ENCODE data around the gene MZT2A.
"Not testable (repeated sequence)": the region's sequence is repeated elsewhere in the genome, so short reads cannot be mapped to it uniquely, and the experiment has no call there.

The MZT2A gene

DNA sequence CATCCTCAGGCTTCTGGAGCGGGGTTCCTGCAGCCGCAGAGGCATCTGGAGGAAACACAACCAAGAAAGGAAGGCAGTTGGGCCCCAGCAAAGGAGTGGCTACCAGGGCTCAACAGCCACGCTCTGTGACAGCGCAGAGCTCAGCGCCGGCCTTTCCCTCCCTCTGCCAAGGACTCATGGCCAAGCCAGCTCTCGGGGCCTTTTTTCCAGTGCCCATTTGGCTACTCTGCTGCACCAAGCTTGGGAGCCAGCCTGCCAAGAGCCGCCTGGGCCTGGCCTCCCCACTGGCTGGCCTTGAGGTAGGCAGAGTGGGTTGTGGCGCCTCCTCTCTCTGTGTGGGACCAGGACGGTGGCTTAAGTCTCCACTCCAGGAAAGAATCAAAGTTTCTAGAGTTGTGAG is 28.3 kb upstream of the MZT2A start:
- no peak for DNase-seq (ENCODE audit: low read depth)

DNA sequence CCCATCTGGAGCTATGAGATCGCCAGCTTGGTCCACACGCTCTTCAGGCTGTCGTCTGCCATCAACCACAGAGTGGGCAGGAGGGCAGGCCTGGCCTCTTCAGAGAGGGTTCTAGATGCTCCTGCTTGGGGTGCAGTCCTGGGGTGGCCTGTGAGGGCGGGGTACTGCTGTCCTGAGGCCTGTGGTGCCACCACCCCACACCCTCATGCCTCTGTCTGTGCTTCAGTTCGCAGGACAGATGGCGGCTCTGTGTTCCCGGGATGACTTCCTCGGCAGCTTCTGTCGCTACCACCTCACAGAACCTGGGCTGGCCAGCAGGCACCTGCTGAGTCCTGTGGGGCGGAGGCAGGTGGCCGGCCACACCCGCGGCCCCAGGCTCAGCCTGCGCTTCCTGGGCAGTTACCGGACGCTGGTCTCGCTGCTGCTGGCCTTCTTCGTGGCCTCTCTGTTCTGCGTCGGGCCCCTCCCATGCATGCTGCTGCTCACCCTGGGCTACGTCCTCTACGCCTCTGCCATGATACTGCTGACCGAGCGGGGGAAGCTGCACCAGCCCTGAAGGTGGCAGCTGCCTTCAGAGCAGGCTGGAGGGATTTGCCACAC is 27.8 kb upstream of the MZT2A start:
- DNase-seq (ENCODE audit: low read depth): not testable (repeated sequence)

DNA sequence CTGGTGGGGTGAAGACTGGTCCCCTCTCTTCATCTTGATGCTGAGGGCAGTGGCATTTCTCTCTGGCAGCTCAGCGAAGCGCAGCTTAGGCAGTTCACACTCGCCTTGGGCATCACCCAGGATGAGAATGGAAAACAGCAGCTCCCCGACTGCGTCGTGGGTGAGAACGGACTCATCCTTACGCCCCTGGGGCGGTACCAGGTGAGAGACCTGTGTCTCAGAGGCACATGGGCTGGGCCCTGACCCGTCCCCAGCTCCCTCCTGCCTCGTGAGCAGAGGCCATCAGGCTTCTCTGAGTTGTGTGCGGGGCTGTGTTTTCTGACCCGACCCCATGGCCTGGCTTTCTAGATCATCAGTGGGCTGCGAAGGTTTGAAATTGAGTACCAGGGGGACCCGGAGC is 27.3 kb upstream of the MZT2A start:
- no peak for DNase-seq (ENCODE audit: low read depth)

DNA sequence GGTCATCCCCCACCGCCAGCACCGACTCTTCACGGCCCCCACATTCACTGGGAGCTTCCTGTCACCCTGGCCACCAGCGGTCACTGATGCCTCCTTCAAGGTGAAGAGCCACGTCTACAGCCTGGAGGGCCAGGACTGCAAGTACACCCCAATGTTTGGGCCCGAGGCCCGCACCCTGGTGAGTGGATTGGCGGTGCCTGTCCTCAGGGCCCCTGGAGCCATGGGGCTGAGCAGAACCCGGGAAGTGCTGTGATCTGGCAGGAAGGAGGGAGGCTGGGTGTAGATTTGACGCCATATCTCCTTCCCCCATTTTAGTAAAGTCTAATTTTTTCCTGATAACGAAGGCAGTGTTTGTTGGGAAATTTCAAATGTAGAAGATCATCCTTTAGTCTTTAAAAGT is 26.3 kb upstream of the MZT2A start:
- not testable (repeated sequence) for DNase-seq (ENCODE audit: low read depth)

DNA sequence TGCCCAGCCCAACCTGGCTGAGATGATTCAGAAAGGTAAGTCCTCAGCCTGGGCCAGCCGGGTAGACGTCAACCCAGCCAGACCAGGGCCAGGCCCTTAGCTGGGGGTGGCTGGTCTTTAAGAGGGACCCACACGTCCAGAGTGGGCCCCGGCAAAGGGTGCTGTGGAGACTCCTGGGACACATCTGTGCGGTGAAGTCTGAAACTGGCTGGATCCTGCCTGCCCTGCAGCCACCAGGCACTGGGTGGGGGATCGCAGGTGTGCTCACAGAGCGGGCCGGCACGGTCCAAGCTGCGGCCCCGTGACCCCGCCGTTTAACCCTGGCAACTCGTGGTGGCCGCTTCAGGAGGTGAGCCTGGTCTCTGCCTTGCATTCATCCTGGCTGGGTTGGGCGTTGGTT is 25.7 kb upstream of the MZT2A start:
- DNase-seq (ENCODE audit: low read depth): not testable (repeated sequence)

DNA sequence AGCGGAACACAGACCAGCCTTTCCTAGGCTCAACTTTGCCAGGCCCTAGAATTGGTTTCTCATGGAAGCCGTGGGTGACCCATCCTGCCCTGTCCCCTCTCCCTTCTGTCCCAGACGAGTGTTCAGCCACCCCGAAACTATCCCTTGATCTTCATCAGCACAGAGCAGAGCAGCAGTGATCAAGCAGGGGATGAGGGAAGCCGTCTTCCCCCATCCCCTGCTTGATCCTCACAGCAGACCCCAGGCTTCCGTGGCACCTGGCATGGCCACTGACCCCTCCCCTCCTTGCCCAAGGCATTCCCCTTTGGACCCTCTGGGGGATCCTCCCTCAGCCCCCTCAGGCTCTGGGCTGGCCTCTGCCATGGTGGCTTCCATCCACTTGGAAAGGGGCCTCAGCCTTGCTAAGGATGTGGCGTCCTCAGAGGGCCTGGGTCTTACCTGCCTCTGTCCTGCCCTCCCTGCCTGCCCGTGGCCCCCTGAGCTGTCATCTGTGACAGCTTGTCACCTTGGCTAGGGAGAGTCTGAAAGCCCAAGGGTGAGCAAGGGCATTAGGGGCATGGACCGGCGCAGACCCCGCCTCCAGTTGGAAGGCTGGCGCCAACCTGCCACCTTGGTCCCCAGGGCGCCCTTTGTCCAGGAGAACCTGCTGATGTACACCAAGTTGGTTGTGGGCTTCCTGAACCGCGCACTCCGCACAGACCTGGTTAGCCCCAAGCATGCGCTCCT is 25.1 kb upstream of the MZT2A start:
- DNase-seq (ENCODE audit: low read depth): no peak

DNA sequence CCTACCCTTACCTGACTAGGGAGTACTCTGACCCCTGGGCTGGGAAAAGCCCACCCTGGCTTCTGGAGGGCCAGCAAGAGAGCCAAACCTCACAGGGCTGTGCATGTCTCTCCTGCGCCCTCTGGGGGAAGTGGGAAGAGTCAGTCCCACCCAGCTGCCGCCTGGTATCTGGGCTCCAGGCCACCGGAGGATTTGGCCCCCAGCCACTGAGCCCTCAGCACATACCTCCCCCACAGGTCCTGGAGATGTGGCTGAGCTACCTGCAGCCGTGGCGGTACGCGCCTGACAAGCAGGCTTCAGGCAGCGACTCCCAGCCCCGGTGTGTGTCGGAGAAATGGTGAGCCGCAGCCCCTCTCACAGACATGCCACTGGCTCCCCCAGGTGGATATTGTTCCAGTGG is 24.4 kb upstream of the MZT2A start:
- DNase-seq (ENCODE audit: low read depth): peak; percentile 24

DNA sequence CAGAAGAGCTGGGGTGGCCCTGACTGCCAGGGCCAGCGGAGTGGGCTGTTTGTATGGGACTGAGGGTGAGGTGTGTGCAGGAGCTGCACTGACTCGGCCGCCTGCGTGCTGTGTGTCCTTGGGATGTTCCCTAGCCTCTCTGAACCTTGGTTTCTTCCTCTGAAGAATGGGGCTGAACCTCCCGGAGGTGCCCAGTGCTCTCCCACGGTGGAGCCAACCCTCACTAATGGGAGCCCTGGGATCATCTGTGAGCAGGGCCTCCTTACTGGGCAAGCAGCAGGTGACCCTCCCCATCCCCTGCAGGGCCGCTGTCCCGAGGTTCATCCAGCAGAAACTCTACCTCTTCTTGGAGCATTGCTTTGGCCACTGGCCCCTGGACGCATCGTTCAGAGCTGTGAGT is 23.8 kb upstream of the MZT2A start:
- DNase-seq (ENCODE audit: low read depth): no peak

DNA sequence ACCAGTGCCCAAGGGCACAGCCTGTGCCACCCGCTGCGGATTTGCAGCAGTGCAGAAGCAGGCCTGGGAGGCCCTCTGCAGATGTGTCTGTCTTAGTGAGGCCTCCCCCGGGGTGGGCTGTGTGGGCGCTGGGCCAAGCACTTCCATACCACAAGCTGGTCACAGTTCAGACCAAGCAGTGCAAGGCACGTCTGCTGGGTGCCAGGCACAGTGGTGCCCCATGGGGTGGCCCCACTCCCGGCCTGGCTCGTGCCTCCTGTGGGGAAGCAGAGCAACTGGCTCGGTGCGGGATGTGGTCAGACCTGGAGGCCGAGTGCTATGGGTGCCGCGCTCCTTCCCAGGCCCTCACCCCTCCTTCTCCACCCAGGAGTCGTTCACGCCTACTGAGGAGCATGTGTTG is 23.0 kb upstream of the MZT2A start:
- not testable (repeated sequence) for DNase-seq (ENCODE audit: low read depth)

DNA sequence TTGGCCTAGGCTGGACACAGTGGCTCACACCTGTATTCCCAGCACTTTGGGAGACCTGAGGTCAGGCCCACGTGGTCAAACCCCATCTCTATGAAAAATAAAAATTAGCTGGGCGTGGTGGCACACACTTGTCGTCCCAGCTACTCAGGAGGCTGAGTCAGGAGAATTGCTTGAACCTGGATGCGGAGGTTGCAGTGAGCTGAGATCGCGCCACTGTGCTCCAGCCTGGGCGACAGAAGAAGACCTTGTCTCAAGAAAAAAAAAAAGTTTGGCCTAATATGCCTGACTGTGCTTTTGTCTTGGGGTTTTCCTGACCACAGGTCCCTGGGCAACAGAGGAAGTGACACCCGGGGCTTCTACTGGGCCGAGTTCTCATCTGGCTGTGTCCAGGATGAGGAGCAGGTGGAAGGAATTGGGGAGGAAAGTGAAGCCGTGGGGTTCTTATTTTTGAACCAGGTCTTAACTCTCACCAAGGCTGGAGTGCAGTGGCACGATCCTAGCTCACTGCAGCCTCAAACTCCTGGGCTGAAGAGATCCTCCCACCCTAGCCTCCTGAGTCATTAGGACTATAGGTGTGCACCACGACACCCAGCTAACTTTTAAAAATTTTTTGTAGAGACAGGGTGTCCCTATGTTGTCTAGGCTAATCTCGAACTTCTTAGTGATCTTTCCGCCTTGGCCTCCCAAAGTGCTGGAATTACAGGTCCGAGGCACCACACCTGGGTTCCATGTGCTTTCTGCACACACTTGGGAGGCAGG is 22.4 kb upstream of the MZT2A start:
- not testable (repeated sequence) for DNase-seq (ENCODE audit: low read depth)

DNA sequence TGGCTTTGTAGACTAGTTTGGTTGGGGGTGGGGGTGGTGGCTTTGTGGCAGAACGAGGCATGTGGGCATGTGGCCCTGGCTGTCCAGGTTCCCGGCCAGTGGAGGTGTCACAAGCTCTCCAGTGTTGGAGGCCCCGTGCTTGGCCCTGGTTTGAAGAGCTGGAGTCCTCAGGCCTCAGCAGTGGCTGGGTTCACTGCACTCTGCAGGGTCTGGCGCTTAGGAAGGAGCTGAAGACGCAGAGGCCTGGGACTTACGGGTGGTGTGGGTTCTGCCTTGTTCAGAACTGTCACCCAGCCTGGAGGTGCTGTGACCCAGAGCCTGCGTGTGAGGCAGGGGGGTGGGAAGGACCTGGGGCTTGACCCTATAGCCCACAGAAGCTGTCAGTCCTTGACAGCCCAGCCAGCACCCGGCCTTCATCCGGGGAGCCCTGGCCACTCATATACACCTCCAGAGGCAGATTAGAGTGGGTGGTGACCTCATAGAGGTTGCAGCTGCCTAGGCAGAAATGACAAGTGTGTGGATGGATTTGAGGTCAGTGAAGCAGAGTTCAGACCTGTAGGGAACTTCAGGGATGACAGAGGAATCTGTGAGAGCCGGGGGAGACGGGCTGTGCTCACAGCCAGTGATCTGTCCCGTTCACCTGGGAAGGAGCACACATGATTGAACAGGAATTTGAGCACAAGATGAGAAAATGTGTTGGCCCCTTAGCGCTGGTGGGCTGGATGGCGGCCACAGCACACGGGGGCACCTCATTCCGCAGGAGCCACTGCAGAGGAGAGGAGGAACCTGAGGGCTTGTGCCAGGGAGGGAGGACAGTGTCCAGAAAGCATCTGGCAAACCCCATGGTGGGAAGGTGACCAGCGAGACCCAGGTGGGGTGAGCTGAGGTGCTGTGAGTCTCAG is 20.0 kb upstream of the MZT2A start:
- not testable (repeated sequence) for DNase-seq (ENCODE audit: low read depth)

DNA sequence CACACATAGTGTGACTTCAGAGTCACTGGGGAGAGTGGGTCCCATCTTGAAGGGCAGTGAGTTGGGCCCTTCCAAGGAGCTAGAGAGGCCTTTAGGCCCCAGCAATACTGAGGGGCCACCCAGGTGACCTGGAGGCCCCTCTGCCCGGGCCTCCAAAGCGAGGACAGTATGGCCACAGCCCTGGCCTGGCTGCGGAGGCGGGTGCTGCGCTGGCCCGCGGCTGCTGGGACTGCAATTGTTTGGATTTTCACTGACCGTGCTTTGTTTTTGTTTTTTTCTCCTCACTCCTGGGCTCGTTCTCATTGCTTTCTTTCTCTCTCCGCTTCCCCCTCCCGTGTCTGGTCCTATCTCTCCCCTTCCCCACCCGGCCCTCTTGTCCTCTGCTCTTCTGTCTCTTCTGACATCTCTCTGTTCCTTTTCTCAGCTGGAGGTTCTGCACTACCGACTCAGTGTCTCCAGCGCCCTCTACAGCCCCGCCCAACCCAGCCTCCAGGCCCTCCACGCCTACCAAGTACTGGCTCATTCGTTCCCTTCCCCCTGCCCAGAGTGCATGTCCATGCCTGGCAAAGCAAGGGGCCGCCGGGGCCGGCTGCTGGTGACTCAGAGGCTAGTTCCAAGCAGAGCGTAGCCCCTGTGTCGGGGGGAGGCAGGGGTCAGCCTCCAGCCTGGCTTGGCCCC is 19.2 kb upstream of the MZT2A start:
- peak; percentile 65 for DNase-seq (ENCODE audit: low read depth)

DNA sequence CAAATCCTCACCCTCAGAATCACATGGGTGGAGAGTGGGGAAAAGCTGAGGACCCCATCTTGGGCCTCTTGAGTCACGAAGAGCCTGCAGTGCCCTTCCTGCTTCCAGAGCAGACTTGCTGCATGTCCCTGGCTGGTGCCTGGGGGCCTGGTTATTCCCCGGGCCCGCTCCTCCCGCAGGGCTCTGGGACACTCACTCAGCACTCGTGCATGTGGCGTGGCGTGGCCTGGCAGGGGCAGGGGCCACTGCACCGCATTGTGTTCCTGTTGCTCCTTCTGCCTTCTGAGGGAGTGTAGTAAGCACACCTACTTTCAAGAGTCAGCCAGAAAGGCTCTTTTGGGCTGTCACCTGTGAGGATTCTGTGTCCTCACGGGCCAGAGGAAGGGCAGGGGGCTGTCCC is 17.4 kb upstream of the MZT2A start:
- DNase-seq (ENCODE audit: low read depth): no peak

DNA sequence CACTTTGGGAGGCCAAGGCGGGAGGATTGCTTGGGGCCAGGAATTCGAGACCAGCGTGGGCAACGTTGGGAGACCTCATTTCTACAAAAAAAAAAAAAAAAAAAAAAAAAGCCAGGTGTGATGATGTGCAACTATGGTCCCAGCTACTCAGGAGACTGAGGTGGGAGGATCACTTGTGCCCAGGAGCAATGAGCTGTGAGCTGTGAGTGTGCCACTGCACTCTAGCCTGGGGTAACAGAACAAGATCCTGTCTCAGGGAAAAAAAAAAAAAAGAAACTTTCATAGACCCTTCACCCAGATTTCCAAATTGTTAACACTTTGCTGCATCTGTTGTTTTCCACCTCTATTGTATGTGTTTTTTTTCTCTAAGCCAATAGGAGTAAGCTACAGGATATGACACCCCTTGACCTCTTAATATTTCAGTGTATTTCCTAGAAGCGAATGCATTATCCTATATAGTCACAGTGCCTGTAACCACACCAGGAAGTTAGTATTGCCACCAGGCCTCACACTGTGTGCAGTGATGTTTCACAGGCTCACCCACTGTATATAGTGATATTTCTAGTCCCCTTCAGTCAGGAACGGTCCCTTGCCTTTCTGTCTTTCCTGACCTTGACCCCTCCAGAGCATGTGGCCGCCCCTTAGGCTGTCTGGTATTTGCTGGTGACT is 12.0 kb upstream of the MZT2A start:
- not testable (repeated sequence) for DNase-seq (ENCODE audit: low read depth)

DNA sequence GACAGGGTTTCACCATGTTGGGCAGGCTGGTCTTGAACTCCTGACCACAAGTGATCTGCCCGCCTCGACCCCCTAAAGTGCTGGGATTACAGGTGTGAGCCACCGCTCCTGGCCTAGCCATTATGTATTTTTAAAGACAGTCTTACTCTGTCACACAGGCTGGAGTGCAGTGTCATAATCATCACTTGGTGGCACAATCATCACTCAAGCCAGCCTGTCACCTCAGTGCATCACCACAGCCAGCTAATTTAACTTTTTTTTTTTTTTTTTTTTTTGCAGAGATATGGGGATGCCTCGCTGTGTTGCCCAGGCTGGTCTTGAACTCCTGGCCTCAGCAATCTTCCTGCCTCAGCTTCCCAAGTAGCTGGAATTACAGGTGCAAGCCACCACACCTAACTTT is 11.4 kb upstream of the MZT2A start:
- not testable (repeated sequence) for DNase-seq (ENCODE audit: low read depth)

DNA sequence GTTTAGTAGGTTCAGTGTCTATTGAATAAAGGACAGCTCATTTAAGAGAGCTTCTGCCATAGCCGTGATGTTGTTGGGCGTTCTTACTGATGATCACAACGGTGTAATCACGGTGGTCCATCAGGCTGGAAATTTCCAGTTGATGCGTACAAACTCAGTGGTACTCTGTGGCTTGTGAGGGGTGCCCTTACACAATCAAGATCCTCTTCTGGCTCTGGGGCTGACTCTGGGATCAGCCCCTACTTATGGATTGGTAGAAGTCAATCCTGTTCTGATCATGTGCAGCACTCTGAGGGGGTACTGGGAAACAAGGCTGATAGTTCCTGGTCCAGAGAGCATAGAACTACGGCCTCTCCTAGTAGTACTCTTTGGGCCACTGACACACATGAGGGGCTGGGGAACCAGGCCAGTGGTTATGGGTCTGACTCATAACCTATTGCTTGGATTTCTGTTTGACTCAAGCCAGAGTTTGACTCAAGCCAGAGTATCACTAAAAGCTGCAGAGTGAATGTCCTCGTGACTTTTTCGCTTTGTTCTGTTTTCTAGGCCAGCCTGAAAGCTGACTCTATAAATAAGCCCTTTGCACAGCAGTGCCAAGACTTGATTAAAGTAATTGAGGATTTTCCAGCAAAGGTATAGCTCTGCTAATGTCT is 6.2 kb upstream of the MZT2A start:
- peak; percentile 57 for DNase-seq (ENCODE audit: low read depth)

DNA sequence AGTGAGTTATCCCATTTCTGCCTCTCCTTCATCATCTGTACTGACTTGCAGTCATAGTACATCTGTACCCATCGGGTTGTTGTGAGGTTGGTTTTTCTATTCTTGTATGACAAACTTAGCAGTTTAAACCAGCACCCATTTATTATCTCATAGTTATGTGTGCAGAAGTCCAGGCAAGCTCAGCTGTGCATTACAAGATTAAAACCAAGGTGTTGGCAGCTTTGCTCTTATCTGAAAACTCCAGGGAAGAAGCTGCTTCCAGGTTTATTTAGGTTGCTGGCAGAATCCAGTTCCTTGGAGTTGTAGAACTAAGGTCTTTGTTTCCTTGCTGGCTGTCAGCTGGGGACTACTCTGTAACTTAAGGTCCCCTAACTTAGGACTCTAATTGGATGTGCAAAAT is 3.3 kb upstream of the MZT2A start:
- DNase-seq (ENCODE audit: low read depth): not testable (repeated sequence)

DNA sequence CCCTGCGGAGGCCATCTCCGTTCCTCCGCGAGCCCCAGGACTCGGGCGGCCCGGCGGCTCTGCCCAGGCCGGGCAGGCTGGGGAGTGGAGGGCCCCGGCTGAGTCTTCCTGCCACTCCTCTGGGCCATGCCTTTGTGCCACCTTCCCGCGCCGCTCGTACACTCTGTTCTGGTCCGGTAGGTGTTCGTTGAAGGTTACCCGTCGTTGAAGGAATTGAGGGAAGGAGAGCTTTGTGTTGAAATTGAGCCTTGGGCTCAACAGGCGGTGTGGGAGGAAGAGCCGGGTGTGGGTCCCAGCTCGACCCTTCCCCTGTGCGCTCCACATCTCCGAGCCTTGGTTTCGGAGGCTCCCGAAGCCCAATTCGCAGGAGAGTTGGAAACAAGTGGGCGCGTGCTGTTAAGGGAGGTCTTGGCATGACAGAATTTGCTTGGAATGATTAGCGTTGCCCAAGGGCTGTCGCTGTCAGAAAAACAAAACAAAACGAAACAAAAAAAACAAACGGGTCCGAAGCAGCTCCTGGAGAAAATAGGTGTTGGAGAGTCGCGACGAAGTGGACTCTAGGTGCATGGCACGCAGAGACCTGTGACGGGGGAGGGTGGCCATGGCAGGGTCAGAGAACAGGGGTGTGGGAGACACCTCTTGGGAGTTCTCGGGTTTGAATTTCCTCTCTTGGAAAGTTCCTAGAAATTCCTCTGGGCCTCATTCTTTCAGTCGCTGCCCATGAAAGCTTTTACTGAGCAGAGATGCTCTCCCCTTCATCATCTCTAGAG is 1.2 kb upstream of the MZT2A start:
- peak; percentile 8 for DNase-seq (ENCODE audit: low read depth)

DNA sequence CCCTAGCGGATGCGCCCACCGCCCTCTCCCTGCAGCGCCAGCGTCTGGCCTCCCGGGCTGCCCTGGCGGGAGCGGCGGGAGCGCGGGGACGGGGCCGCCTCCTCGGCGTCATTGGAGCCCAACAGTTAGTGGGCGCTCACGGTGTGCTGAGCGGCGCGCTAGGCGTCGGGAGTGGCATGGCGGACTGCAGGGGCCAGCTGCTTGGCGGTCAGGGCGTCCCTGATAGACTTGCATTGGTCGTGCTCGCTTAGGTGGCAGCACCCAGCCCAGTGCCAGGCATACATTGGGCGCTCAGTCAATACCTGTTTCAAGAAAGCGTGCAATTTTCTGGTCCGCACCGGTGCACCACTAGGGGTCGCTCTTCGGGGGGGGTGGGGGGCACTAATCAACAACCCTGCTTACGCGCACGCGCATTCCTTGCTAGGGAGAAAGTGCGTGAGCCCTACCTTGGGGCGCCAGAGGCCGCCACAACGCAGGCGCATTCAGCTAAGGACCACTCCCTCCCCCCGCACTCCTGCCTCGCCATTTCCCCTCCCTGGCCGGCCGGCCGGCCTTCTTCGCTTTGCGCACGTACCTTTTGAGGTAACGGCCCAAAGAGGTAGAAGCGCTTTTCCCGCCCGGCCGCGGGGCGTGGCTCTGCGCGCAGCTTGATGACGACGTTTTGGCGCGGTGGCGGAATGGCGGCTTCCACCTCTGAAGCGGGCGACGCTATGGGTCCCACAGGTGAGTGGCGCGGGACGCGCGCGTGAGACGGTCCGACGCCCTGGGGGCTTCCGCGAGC is 411 bp upstream of the MZT2A start:
- peak; percentile 90 for DNase-seq (ENCODE audit: low read depth)

All from iris pigment epithelial cell (primary cell).